Measurements from ENCODE around the gene MYO1D.

Gene MYO1D

DNA sequence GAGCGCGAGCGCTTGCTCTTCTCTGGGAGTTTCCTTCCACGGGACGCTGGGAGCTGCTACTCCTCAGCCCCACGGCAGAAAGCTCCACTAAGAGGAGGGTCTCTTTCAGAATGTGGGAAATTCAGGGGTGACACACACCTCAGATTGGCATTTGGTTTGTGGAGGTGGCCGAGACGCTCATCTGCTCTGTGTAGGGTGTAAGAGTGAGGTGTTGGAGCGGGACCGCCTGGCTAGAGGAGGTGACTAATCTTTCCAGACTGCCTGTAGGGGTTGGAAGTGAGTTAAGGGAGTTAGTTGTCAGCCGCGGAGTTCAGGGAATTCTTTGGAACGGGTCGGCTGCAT is 431.9 kb downstream of the MYO1D start:
- no peak for DNase-seq

DNA sequence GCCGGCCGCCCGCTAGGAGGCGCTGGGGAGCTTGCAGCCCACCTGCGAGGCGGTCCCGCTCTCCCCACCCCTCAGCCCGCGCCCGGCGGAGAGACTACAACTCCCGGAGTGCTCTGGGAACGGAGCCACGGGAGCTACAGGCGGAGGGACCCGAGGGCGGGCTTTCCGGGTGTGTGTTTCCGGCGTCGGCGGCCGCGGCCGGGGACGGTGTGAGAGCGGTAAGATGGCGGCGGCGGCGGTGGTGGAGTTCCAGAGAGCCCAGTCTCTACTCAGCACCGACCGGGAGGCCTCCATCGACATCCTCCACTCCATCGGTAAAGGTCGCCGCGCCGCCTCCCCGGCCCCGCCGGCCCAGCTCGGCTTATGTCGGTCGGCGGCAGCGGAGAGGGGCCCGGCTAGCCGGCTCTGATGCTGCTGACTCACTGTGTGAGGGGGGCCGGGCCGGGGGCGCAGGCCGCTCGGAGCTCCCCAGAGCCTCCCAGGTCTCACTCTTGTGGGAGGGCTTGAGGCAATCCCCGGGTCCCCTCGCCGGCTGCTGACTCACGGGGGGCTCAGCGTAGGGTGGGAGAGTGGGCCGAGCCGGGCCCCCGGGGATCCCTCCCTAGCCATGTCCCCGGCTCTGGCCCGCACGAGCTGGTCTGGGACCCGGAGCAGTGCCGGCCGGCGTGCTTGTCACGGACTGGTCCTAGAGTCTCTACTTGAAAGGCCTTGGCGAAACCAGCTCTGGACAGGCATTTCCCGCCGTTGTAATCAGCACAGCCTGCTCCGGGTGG is 432.4 kb downstream of the MYO1D start, which contains the start of gene PSMD11:
PSMD11 (plus strand) TSS at position 210 of the 773 bp plus-strand sequence; CDS start at position 224, 14 bp downstream.
- peak; percentile 94 for DNase-seq

- no peak for DNase-seq
These were observed 433.1 kb downstream of the MYO1D start for GRCh38 chr17:32443827-32444300.

All from midbrain (tissue), 1 donor.